ENCODE data around the gene DNAH17. TPM values are rescaled to one million over a fixed set of nuclear protein-coding genes. Genes with fewer than 3 reads are reported as not detected.

Gene DNAH17
- total and polyA plus RNA-seq, 2 donors (not counting 3 experiments of a cell fraction or from before 2014, with no cell fraction given): not detected

- H3K9me3 ChIP-seq (replicated peaks; ENCODE audit: control insufficient read depth, insufficient read depth, low read length): no peaks in the 10 kb centered on the region
- POLR2A ChIA-PET: no interaction called here
- H3K79me2 ChIP-seq (ENCODE audit: control insufficient read depth, insufficient read depth, low read length): no peaks in the 10 kb centered on the region
- no peak overlapping the region for H3K9ac ChIP-seq (replicated peaks; ENCODE audit: extremely low read depth, insufficient read depth, low read length)
- intact Hi-C loops (cut with micrococcal nuclease) (no loop called here), dilution Hi-C loops (cut with MboI; ENCODE audit: extremely low pct_ligation_motif_present, low sequenced_read_pairs) (no loop called here)
- DNase-seq (ENCODE audit: low read depth, low spot score) (no peak), FAIRE-seq (no peak)
- CTCF ChIA-PET: no interaction called here
- H3K4me3 ChIP-seq (replicated peaks in 1 of 3; ENCODE audit: insufficient read depth in 1 of 3, low read depth in 1 of 3, low read length in 3 of 3): no peak overlapping the region
- no TSS peak for BruUV-seq (replicated peaks)
- no peak overlapping the region for H3K27ac ChIP-seq (ENCODE audit: insufficient read depth, low read depth, low read length)
- TF ChIP-seq CTCF (IDR thresholded peaks at IDR 0.05; ENCODE audit: extremely low read depth in 1 of 2, insufficient read depth in 1 of 2, low read depth in 1 of 2, low read length in 2 of 2) (no peak), MAX (IDR thresholded peaks at IDR 0.05; ENCODE audit: insufficient read depth, insufficient read length) (no peak), FOS (IDR thresholded peaks at IDR 0.05; ENCODE audit: borderline replicate concordance, insufficient read depth, low read length) (no peak), GATA2 (IDR thresholded peaks at IDR 0.05; ENCODE audit: insufficient read depth, insufficient read length, low read depth, low read length) (no peak), POLR2AphosphoS5 (IDR thresholded peaks at IDR 0.05; ENCODE audit: insufficient read depth, low read depth, low read length) (no peak)
- H4K20me1 ChIP-seq (replicated peaks; ENCODE audit: control insufficient read depth, extremely low read depth, insufficient read depth, low read length): no peaks in the 10 kb centered on the region
- H3K9me1 ChIP-seq (replicated peaks; ENCODE audit: control insufficient read depth, extremely low read depth, insufficient read depth, low read length): no peaks in the 10 kb centered on the region
- peaks cover 6 to 17% of the 10 kb centered on the region in 2 experiments for H3K27me3 ChIP-seq (ENCODE audit: control insufficient read depth in 2 of 2, insufficient read depth in 2 of 2, low read length in 2 of 2)
- H3K36me3 ChIP-seq (ENCODE audit: control insufficient read depth in 2 of 2, extremely low read depth in 1 of 2, insufficient read depth in 2 of 2, low read length in 2 of 2): no peaks in the 10 kb centered on the region
- no peaks in the 10 kb centered on the region for H3K4me1 ChIP-seq (ENCODE audit: control insufficient read depth, extremely low read depth, insufficient read depth, low read length)
- H2AFZ ChIP-seq (ENCODE audit: low read depth, low read length): no peak overlapping the region
- no peak overlapping the region for H3K4me2 ChIP-seq (ENCODE audit: insufficient read depth, low read length)
These were observed 16.0 kb downstream of the DNAH17 start for GRCh38 chr17:78561166-78561565.

GRCh38 chr17:78560731-78561130 is 16.5 kb downstream of the DNAH17 start:
- TF ChIP-seq FOS (IDR thresholded peaks at IDR 0.05; ENCODE audit: borderline replicate concordance, insufficient read depth, low read length): no peak
- no peak for TF ChIP-seq JUN (IDR thresholded peaks at IDR 0.05; ENCODE audit: borderline replicate concordance, insufficient read depth, insufficient read length, low read depth)
- no peak for TF ChIP-seq CTCF (IDR thresholded peaks at IDR 0.05; ENCODE audit: extremely low read depth in 1 of 2, insufficient read depth in 1 of 2, low read depth in 1 of 2, low read length in 2 of 2)
- TF ChIP-seq MAX (IDR thresholded peaks at IDR 0.05; ENCODE audit: insufficient read depth, insufficient read length): no peak
- TF ChIP-seq GATA2 (IDR thresholded peaks at IDR 0.05; ENCODE audit: insufficient read depth, insufficient read length, low read depth, low read length): no peak
- TF ChIP-seq MYC (IDR thresholded peaks at IDR 0.05; ENCODE audit: low read depth, low read length): no peak
- TF ChIP-seq POLR2A (IDR thresholded peaks at IDR 0.05; ENCODE audit: low read depth, low read length): no peak
- no peak for TF ChIP-seq EZH2 (IDR thresholded peaks at IDR 0.05; ENCODE audit: borderline replicate concordance, low read depth, low read length, severe bottlenecking)
- TF ChIP-seq POLR2AphosphoS5 (IDR thresholded peaks at IDR 0.05; ENCODE audit: insufficient read depth, low read depth, low read length): no peak

More at GRCh38 chr17:78560731-78561130, 16.5 kb downstream of the DNAH17 start:
- no TSS peak for BruUV-seq (replicated peaks)
- DNase-seq (ENCODE audit: low read depth, low spot score) (no peak), FAIRE-seq (no peak)
- ChIA-PET POLR2A (no interaction called here), CTCF (no interaction called here)
- H3K4me1 ChIP-seq (ENCODE audit: control insufficient read depth, extremely low read depth, insufficient read depth, low read length): no peaks in the 10 kb centered on the region
- peaks cover 3 to 17% of the 10 kb centered on the region in 2 experiments for H3K27me3 ChIP-seq (ENCODE audit: control insufficient read depth in 2 of 2, insufficient read depth in 2 of 2, low read length in 2 of 2)
- H3K9me1 ChIP-seq (replicated peaks; ENCODE audit: control insufficient read depth, extremely low read depth, insufficient read depth, low read length): no peaks in the 10 kb centered on the region
- H3K4me3 ChIP-seq (replicated peaks in 1 of 3; ENCODE audit: insufficient read depth in 1 of 3, low read depth in 1 of 3, low read length in 3 of 3): no peak overlapping the region
- H3K27ac ChIP-seq (ENCODE audit: insufficient read depth, low read depth, low read length): no peak overlapping the region
- no peaks in the 10 kb centered on the region for H4K20me1 ChIP-seq (replicated peaks; ENCODE audit: control insufficient read depth, extremely low read depth, insufficient read depth, low read length)
- intact Hi-C loops (cut with micrococcal nuclease) (no loop called here), dilution Hi-C loops (cut with MboI; ENCODE audit: extremely low pct_ligation_motif_present, low sequenced_read_pairs) (no loop called here)
- no peak overlapping the region for H2AFZ ChIP-seq (ENCODE audit: low read depth, low read length)
- no peaks in the 10 kb centered on the region for H3K36me3 ChIP-seq (ENCODE audit: control insufficient read depth in 2 of 2, extremely low read depth in 1 of 2, insufficient read depth in 2 of 2, low read length in 2 of 2)
- no peaks in the 10 kb centered on the region for H3K79me2 ChIP-seq (ENCODE audit: control insufficient read depth, insufficient read depth, low read length)
- no peak overlapping the region for H3K4me2 ChIP-seq (ENCODE audit: insufficient read depth, low read length)
- H3K9ac ChIP-seq (replicated peaks; ENCODE audit: extremely low read depth, insufficient read depth, low read length): no peak overlapping the region
- no peaks in the 10 kb centered on the region for H3K9me3 ChIP-seq (replicated peaks; ENCODE audit: control insufficient read depth, insufficient read depth, low read length)

Measured in endothelial cell of umbilical vein (primary cell).